Mesenchymal stem cell (in vitro differentiated cells and primary cell): ENCODE results near the gene CSTPP1.
A peak's percentile ranks its signal among the peaks of the same experiment; 100 is the strongest.

Experiments used
- DNase-seq: peaks from one replicate; pipeline ENCODE4 v3.0.0-alpha.2; 2013
- H2AFZ ChIP-seq: one replicate; pipeline ENCODE4 v1.6.1; 2013; ENCODE audit warnings: low read depth, mild to moderate bottlenecking, control low read depth, inconsistent platforms, low read length, moderate library complexity
- H2AK5ac ChIP-seq: 2 replicates; pipeline ENCODE4 v1.6.1; 2013; ENCODE audit warnings: low read length, moderate library complexity, mild to moderate bottlenecking, inconsistent platforms; ENCODE audit not compliant: severe bottlenecking
- H2BK120ac ChIP-seq: one replicate; pipeline ENCODE4 v1.6.1; 2013; ENCODE audit warnings: low read depth, mild to moderate bottlenecking, inconsistent platforms, low read length, moderate library complexity
- H2BK12ac ChIP-seq, 2 experiments: one replicate each; pipeline ENCODE4 v1.6.1; 2013; ENCODE audit warnings: inconsistent platforms in 2 of 2, low read length in 2 of 2, mild to moderate bottlenecking in 2 of 2, moderate library complexity in 2 of 2, control low read depth in 1 of 2
- H2BK15ac ChIP-seq: one replicate; pipeline ENCODE4 v1.6.1; 2013; ENCODE audit warnings: mild to moderate bottlenecking, low read depth, inconsistent platforms; ENCODE audit not compliant: poor library complexity, severe bottlenecking
- H2BK5ac ChIP-seq: 2 replicates; pipeline ENCODE4 v1.6.1; 2013; ENCODE audit warnings: low read depth, mild to moderate bottlenecking, low read length, control low read depth, inconsistent platforms; ENCODE audit not compliant: poor library complexity, severe bottlenecking
- H3K14ac ChIP-seq, 2 experiments: one replicate each; pipeline ENCODE4 v1.6.1; 2013; ENCODE audit warnings: inconsistent platforms in 2 of 2, low read length in 2 of 2, control low read depth in 1 of 2, mild to moderate bottlenecking in 1 of 2, moderate library complexity in 1 of 2
- H3K18ac ChIP-seq, 2 experiments: one replicate each; pipeline ENCODE4 v1.6.1; 2013; ENCODE audit warnings: inconsistent platforms in 2 of 2, low read length in 2 of 2, control low read depth in 1 of 2, low read depth in 1 of 2, mild to moderate bottlenecking in 1 of 2
- H3K23ac ChIP-seq, 2 experiments: one replicate each; pipeline ENCODE4 v1.6.1; 2013; ENCODE audit warnings: inconsistent platforms in 2 of 2, low read length in 2 of 2, mild to moderate bottlenecking in 2 of 2, moderate library complexity in 2 of 2, control low read depth in 1 of 2
- H3K27ac ChIP-seq: 2 replicates; pipeline ENCODE4 v1.5.1; 2013; ENCODE audit warnings: mild to moderate bottlenecking, moderate library complexity, low read length, control low read depth, inconsistent platforms; ENCODE audit not compliant: poor library complexity, severe bottlenecking
- H3K27me3 ChIP-seq, 2 experiments: 2 replicates each; pipeline versions ENCODE4 v1.6.1 to v1.7.0; 2013; ENCODE audit warnings: low read length in 2 of 2, mild to moderate bottlenecking in 2 of 2, moderate library complexity in 2 of 2, control low read depth in 1 of 2, inconsistent platforms in 1 of 2; ENCODE audit not compliant: control insufficient read depth in 1 of 2, insufficient read depth in 1 of 2
- H3K36me3 ChIP-seq, 2 experiments: 2 replicates each; pipeline versions ENCODE4 v1.6.1 to v1.7.0; 2013; ENCODE audit warnings: low read length in 2 of 2, control low read depth in 1 of 2, inconsistent platforms in 1 of 2, low read depth in 1 of 2, mild to moderate bottlenecking in 1 of 2; ENCODE audit not compliant: insufficient read depth in 2 of 2, control insufficient read depth in 1 of 2
- H3K4ac ChIP-seq, 2 experiments: one replicate each; pipeline ENCODE4 v1.6.1; 2013; ENCODE audit warnings: inconsistent platforms in 2 of 2, low read length in 2 of 2, mild to moderate bottlenecking in 2 of 2, moderate library complexity in 2 of 2, control low read depth in 1 of 2, low read depth in 1 of 2
- H3K4me1 ChIP-seq: 2 replicates; pipeline ENCODE4 v1.6.1; 2013; ENCODE audit warnings: low read depth, low read length, control low read depth; ENCODE audit not compliant: control insufficient read depth, insufficient read depth
- H3K4me2 ChIP-seq: 2 replicates; pipeline ENCODE4 v1.6.1; 2013; ENCODE audit warnings: low read length, mild to moderate bottlenecking, inconsistent platforms; ENCODE audit not compliant: poor library complexity, severe bottlenecking
- H3K4me3 ChIP-seq, 2 experiments: 2 replicates each; pipeline versions ENCODE4 v1.5.1 to v1.7.0; 2013; ENCODE audit warnings: low read length in 2 of 2, mild to moderate bottlenecking in 2 of 2, control low read depth in 1 of 2, low read depth in 1 of 2; ENCODE audit not compliant: insufficient read depth in 1 of 2
- H3K79me1 ChIP-seq: replicated peaks from 2 replicates; pipeline ENCODE4 v1.6.1; 2013; ENCODE audit warnings: mild to moderate bottlenecking, control low read depth, low read length, inconsistent platforms; ENCODE audit not compliant: poor library complexity, severe bottlenecking
- H3K9ac ChIP-seq: 2 replicates; pipeline ENCODE4 v1.7.0; 2013; ENCODE audit warnings: mild to moderate bottlenecking, low read length, moderate library complexity
- H3K9me3 ChIP-seq: 2 replicates; pipeline ENCODE4 v1.7.0; 2013; ENCODE audit warnings: mild to moderate bottlenecking, low read length; ENCODE audit not compliant: control insufficient read depth
- H4K8ac ChIP-seq: one replicate; pipeline ENCODE4 v1.6.1; 2013; ENCODE audit warnings: inconsistent platforms, mild to moderate bottlenecking, low read length, moderate library complexity
- H4K91ac ChIP-seq: one replicate; pipeline ENCODE4 v1.6.1; 2013; ENCODE audit warnings: mild to moderate bottlenecking, low read length, inconsistent platforms
- WGBS: methylation state at CpG from one replicate; pipeline ENCODE4 v1.1.7; 2013; ENCODE audit warnings: mixed read lengths; 5-methylcytosine and 5-hydroxymethylcytosine counted together

CSTPP1 gene

DNA sequence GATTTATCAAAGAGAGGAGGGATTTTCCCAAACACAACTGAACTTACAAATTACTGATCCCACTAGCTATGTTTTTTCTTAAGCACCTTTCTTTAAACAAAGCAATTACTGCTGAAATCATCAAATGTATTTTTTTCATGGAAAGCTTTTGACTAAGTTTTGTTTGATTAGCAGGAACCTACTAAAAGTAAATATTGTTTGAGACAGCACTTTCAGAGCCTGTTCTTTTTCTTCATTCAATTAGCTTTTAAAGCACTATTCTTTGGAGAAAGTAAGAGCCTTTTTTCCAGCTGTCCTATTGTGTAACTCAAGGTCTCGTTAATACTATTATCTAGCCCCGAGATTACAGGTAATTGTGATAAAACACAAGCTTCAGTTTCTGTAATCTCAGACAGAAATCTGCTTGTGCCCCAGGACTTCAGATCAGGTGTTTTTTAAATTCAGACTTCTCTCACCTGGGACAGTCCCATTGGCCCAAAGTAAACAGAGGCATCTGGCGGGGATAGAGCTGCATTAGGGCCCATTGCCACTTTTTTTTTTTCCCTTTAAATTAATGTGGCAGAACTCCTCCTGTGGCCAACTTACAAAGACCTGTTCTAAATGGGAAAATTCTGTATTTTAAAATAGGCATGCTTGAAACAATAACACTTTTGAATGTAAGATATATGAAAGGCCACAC lies 11.0 kb downstream of the CSTPP1 start:
- H2AFZ ChIP-seq: no peak overlapping the region
- H3K9ac ChIP-seq: no peak overlapping the region
- H4K91ac ChIP-seq: no peak overlapping the region
- H2AK5ac ChIP-seq: peak overlapping the region; percentile 44
- DNase-seq: no peak
- H3K18ac ChIP-seq: peak overlapping the region in 1 of 2 experiments; percentile 3
- H3K4me2 ChIP-seq: no peak overlapping the region
- peaks cover 9% of the 10 kb centered on the region for H3K79me1 ChIP-seq
- no peaks in the 10 kb centered on the region for H3K9me3 ChIP-seq
- no peak overlapping the region for H4K8ac ChIP-seq
- H2BK120ac ChIP-seq: no peak overlapping the region
- peak overlapping the region; percentile 46 for H3K27ac ChIP-seq
- H3K14ac ChIP-seq: no peak overlapping the region
- H3K4ac ChIP-seq: no peak overlapping the region
- H3K36me3 ChIP-seq: peaks cover 0 to 10% of the 10 kb centered on the region in 2 experiments
- no peak overlapping the region for H3K23ac ChIP-seq
- H2BK12ac ChIP-seq: peak overlapping the region in 1 of 2 experiments; percentile 20
- no peak overlapping the region for H2BK15ac ChIP-seq
- no peaks in the 10 kb centered on the region for H3K27me3 ChIP-seq
- H3K4me3 ChIP-seq: no peak overlapping the region
- H3K4me1 ChIP-seq: peaks cover 2% of the 10 kb centered on the region
- no peak overlapping the region for H2BK5ac ChIP-seq
- WGBS: 100% methylated on average over 3 of the region's 3 CpGs

DNA sequence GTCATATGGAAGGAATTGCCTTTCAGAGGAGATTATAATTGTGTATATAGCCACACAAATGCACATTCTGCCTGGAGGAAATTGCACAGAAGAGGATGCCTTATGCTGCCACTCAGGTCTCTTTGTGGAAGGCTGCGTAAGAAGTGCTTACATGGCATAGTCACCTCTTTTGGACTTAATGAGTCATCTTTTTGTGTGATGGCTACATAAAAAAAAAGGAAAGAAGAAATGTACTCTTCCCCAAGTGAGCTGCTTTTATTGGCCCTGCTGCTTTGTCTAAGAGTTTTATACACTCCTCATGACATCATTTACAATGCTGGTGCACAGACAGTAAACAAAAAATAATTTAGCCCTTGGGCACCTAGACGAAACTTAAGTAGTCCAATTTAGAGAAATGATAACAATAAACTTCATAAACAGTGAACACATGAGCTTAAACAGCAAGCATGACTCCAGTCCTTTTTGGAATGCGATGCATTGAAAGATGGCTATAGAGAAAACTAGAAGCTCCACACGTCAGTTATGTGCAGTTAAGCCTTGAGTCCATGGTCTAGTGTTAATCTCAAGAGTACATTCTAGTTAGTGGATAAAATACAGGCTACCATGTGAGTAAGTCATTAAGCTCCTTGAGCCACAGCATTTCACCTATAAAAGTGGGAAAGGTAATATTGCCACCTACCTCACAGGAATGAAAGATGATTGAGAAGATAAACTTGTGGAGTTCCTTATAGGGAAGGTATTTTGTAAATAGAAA lies 12.0 kb downstream of the CSTPP1 start:
- Histone ChIP-seq H3K36me3 (peaks cover 0 to 3% of the 10 kb centered on the region in 2 experiments), H3K27me3 (no peaks in the 10 kb centered on the region), H3K27ac (peak overlapping the region; percentile 45), H3K9me3 (no peaks in the 10 kb centered on the region), H3K79me1 (peaks cover 10% of the 10 kb centered on the region), H3K23ac (no peak overlapping the region), H2BK12ac (no peak overlapping the region), H3K9ac (no peak overlapping the region), H2BK5ac (no peak overlapping the region), H4K8ac (no peak overlapping the region), H3K4me2 (no peak overlapping the region), H2AFZ (no peak overlapping the region), H2BK15ac (no peak overlapping the region), H2AK5ac (no peak overlapping the region), H3K14ac (no peak overlapping the region), H3K4me1 (peaks cover 2% of the 10 kb centered on the region), H2BK120ac (no peak overlapping the region), H3K18ac (peak overlapping the region in 1 of 2 experiments; percentile 3), H3K4ac (no peak overlapping the region), H4K91ac (no peak overlapping the region), H3K4me3 (no peak overlapping the region)
- DNase-seq: peak; percentile 92
- WGBS: 40% methylated on average over 4 of the region's 4 CpGs

DNA sequence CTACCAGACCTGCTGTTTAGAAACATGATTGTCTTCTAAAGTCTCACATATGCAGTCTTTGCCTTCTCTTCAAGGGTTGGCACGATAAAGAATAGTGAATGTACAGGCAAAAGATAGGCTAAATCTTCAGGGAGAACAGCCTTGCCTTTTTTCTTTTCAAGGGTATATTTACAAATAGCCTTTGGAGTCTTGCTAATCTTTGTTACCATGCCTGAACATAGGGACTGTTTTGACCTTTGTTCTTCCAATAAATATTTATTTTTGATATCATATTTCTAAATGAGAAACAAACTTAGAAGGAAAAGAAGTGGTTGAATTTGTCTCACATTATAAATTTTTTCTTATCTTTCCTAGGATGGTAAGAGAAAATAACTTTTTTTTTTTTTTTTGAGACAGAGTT lies 12.7 kb downstream of the CSTPP1 start:
- Histone ChIP-seq H2BK12ac (no peak overlapping the region), H3K9ac (no peak overlapping the region), H3K4ac (no peak overlapping the region), H4K8ac (no peak overlapping the region), H3K79me1 (peaks cover 11% of the 10 kb centered on the region), H2BK15ac (no peak overlapping the region), H2BK120ac (no peak overlapping the region), H2AK5ac (no peak overlapping the region), H3K36me3 (peaks cover 0 to 3% of the 10 kb centered on the region in 2 experiments), H3K4me2 (no peak overlapping the region), H3K9me3 (no peaks in the 10 kb centered on the region), H4K91ac (no peak overlapping the region), H3K27me3 (no peaks in the 10 kb centered on the region), H3K4me3 (no peak overlapping the region), H3K18ac (no peak overlapping the region), H3K23ac (no peak overlapping the region), H2AFZ (no peak overlapping the region), H3K14ac (no peak overlapping the region), H3K4me1 (peaks cover 2% of the 10 kb centered on the region), H3K27ac (no peak overlapping the region), H2BK5ac (no peak overlapping the region)
- no peak for DNase-seq
- 80% methylated on average over 1 of the region's 1 CpG for WGBS

DNA sequence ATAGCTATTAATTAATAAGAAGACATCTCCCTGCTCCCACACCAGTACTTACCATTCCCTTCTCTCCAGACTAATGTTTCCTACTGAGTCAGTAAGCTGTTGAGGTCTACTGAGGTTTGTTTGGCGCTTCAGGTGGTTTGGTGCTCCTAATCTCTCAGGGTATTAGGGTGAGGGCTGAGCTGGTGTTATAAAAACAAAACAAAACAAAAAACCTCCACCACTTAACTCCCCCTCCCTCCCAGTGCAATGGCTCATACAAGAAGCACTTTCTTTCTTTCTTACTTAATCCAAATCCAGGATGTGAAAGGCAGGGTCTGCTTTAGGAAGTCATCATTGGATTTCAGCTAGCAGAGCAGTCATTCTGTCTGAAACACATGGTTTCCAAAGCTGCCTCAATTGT lies 15.3 kb downstream of the CSTPP1 start:
- DNase-seq: no peak

More for the DNA sequence above, 15.3 kb downstream of the CSTPP1 start:
- Histone ChIP-seq H2BK5ac (no peak overlapping the region), H3K27ac (no peak overlapping the region), H2BK12ac (no peak overlapping the region), H3K79me1 (peaks cover 13% of the 10 kb centered on the region), H2AK5ac (no peak overlapping the region), H4K91ac (no peak overlapping the region), H3K27me3 (no peaks in the 10 kb centered on the region), H3K4me2 (no peak overlapping the region), H3K9ac (no peak overlapping the region), H2BK120ac (no peak overlapping the region), H3K36me3 (peaks cover 3 to 5% of the 10 kb centered on the region in 2 experiments), H4K8ac (no peak overlapping the region), H2BK15ac (no peak overlapping the region), H3K4me3 (no peak overlapping the region), H3K4me1 (peaks cover 2% of the 10 kb centered on the region), H3K18ac (no peak overlapping the region), H3K4ac (no peak overlapping the region), H3K23ac (no peak overlapping the region), H3K9me3 (no peaks in the 10 kb centered on the region), H2AFZ (no peak overlapping the region), H3K14ac (no peak overlapping the region)
- WGBS: no CpG with 5 or more reads among the region's 1 CpG
